Activated CD4-positive, alpha-beta T cell treated with anti-CD3 and anti-CD28 coated beads, Interleukin-10, Interleukin-2, amounts not matched to agents 100 ng/mL and 50 ng/mL, durations not matched to agents 16 hours and 8 hours (primary cell): ENCODE data around the gene COL9A3.

Experiments used
- DNase-seq: peaks from one replicate; pipeline ENCODE4 v3.0.0-alpha.2; 2020

Gene COL9A3

GRCh38 chr20:62825986-62826645, 9.3 kb downstream of the COL9A3 start:
- no peak for DNase-seq

DNA sequence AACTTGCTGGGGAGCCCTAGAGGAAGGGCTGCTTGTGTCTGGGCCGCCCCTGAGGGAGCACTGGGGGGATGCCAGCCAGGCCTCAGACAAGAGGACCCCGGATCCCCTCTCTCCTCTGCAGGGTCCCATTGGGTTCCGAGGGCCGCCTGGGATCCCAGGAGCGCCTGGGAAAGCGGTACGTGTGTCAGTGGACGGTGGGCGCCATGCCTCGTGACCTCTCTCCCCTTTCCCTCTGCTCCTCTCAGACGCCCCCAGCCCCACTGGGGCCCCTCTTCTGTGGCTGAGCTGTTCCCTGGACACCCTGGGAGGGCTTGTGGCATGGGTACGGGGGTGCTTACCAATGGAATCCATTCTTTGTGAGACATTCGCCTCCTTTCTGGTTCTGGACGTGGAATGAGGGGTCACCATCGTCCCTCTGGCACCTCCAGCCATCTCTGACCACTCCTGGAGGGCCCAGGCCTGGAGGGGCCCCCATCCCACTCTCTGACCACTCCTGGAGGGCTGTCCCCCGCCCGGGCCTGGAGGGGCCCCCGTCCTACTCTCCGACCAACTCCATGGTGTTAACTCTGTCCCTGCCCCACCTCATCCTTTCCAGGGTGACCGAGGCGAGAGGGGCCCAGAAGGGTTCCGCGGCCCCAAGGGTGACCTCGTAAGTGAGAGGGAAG, 9.9 kb downstream of the COL9A3 start:
- DNase-seq = no peak

GRCh38 chr20:62827311-62828038, 10.6 kb downstream of the COL9A3 start:
- DNase-seq = no peak

DNA sequence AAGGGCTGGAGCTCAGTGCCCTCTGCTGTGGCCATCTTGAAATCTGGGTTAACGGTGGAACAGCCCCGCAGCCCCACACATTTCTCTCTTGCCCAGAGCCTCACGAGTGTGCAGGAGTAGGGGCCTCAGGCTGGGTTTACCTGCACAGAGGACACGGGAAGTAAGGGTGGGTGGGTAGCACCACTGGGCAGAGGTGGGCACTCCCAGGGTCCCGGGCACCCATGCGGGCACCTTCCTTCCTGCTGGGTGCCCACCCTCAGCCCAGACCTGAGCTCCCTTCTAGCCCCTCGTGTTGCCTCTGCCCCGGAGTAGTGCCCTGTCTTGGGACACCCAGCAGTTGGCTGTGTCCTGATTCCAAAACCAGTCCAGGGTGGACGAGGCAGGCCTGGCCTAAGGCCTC, 11.2 kb downstream of the COL9A3 start:
- no peak for DNase-seq

DNA sequence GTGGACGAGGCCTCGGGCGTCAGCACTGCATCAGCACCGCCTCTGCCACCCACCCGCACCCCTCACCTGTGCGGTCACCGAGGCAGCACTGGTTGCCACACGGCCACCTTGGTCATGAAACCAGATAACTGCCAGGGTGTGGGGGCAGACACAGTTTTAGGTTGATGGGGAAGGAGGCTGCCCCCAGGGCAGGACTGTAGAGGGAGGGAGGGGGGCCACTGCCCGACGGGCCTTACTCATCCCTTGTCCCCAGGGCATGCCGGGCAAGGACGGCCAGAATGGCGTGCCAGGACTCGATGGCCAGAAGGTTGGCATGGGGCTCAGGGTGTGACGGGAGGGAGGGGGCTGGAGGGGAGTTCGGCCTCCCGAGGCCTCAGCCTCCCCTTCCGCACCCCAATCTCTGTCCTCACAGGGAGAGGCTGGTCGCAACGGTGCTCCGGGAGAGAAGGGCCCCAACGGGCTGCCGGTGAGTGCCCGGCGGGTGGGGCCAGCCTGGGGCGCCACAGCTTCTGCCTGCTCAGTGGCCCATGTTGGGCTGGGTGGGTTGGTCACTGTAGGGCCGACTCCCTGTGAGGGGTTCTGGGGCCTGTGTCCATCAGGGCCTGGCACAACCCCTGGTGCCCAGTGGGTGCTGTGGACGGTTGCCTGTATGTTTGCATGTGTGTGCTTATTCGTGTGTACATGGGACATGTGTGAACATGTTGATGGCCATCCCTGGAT, 11.8 kb downstream of the COL9A3 start:
- DNase-seq = no peak

- no peak for DNase-seq
Measured at GRCh38 chr20:62829231-62830230, 12.7 kb downstream of the COL9A3 start.

DNA sequence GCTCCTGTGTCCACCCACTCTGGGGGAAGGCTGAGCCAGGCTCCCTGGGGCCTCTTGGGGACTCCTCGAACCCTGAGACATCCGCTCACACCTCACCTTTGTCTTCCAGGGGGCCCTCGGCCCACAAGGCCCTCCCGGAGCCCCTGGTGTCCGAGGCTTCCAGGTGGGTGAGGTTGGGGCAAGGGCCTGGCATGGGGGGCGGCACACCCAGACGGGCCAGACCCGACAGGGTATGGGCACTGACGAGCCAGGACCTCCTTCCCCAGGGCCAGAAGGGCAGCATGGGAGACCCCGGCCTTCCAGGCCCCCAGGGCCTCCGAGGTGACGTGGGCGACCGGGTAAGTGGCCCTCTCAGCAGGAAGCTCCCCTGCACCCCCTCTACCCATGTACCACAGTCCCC, 13.4 kb downstream of the COL9A3 start:
- DNase-seq = no peak

DNA sequence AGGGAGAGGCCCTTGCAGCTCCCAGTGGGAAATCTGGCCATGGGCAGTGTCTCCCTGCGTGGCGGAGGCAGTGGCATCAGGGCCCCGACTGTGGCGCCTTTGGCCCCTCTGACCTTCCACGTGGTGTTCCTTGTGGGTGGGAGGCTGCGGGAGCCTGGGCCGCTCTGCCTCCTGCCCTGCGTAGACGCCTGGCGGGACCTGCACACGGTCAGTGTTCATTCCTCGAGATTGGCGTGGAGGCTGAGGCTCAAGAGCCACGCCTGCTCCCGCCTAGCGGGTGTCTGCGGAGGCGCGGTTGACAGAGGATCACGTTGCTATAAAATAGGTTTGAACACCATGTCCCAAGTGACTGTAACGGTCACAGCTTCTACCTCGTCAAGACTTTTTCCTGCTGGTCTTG, 14.0 kb downstream of the COL9A3 start:
- DNase-seq = no peak

GRCh38 chr20:62831361-62831788, 14.5 kb downstream of the COL9A3 start:
- no peak for DNase-seq

- DNase-seq = no peak
Measured at GRCh38 chr20:62831854-62832211, 15.0 kb downstream of the COL9A3 start.

DNA sequence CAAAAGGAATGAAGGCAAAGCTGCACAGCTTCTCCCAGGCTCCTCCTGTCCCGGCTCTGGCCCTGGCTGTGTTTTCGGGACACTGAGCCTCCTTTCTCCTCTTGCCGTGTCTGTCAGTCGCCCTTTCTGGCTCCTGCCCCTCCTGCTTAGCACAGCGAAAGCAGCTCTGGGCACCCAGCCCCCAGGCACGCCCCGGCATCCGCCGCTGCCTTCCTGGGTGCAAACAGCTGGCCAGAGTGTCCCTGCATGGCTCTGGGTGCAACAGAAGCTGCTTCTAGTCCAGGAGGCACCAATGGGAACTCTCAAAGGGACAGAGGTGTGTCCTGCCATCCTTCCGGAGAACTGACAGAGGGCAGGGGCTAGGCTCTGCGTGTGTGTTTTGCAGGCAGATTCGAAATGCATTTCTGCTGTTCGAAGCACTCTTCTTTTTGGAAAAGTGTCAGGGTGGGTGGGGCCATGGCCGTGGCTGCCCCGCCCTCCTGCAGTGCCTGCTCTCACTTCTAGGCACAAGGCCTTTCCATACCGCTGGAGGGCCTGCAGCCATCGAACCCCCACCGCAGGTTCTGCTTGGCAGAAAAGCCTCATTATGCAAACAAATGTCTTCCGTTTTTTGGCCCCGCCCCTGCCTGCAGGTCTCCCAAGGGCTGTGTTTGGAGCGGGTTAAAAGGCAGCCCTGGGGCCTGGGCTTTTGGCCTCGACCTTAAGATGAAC, 15.5 kb downstream of the COL9A3 start:
- DNase-seq = no peak

- no peak for DNase-seq
Measured at GRCh38 chr20:62832951-62833391, 16.1 kb downstream of the COL9A3 start.

DNA sequence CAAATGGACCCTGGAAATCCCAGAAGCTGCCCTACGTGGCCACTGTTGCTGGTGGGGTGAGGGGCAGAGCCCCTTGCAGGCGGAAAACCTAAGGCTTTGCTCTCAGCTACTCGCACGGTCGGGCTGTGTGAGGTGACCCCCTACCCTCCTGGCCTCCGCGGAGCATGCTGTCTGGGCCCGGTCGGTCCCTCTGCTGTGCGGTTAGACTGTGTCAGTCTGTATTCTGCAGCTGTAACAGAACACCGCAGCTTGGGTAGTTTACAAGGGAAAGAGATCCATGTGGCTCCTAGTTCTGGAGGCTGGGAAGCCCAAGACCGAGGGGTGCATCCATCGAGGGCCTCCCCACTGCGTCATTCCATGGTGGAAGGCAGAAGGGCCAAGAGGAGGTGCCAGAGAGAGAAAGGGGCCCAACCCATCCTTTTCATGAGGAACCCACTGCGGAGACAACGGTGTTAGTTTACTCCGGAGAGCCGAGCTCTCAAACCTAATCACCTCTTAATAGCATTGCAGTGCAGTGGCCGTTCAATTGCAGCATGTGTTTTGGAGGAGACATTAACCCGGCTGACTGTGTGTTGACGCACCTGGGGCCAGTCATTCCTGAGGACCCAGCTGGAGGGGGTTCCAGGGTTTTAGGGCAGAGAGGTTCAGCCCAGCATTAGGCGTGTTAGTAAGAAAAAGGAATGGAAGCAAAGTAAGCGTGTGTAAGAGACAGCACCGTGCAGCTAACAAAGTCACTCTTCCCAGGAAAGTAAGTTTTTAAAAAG, 18.3 kb downstream of the COL9A3 start:
- no peak for DNase-seq

DNA sequence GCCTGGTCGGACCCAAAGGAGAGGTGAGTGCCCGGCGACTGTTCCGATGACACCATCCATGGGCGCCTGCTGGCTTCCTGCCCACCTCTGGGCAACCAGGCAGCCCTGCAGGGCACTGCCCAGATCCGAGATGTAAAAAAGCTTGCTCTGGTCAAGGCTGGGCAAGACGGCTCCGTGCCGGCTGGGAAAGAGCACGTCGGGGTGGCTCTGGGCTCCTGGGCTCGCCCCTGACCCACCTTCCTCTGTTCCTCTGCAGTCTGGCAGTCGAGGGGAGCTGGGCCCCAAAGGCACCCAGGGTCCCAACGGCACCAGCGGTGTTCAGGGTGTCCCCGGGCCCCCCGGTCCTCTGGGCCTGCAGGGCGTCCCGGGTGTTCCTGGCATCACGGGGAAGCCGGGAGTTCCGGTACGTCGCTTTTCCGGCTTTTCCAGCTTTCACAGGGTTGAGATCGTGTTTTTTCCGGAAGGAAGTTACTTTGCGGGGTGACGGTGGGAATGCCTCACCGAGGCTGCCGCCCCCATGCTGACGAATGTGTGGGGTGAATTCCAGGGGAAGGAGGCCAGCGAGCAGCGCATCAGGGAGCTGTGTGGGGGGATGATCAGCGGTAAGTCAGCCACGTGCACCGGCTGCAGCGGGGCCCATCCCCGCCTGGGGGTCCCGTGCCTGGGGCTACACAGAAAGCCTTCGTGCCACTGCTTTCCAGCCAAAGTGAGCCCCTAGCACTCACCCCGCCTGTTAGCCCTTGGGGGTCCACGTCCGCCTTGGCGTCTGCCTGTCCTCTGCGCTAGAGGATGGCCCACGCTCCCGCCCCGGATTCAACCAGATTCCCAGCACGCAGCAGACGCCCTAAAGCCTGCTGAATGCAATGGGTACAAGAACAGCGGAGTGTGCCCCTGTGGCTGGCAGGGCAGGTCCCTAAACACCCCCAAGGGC, 19.3 kb downstream of the COL9A3 start:
- DNase-seq = no peak

- DNase-seq = no peak
Measured at GRCh38 chr20:62836967-62837490, 20.2 kb downstream of the COL9A3 start.

DNA sequence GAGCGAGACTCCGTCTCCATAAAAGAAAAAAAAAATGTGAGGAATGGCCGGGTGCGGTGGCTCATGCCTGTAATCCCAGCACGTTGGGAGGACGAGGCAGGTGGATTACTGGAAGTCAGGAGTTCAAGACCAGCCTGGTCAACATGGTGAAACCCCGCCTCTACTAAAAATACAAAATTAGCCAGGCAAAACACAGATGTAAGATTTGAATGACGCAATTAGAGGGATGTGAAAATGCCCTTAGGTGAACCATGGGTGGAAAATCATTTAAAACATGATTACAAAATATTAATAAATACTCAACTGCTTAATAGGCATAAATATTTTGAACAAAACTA, 20.9 kb downstream of the COL9A3 start:
- no peak for DNase-seq

- DNase-seq = no peak
Measured at GRCh38 chr20:62838128-62838891, 21.5 kb downstream of the COL9A3 start.

DNA sequence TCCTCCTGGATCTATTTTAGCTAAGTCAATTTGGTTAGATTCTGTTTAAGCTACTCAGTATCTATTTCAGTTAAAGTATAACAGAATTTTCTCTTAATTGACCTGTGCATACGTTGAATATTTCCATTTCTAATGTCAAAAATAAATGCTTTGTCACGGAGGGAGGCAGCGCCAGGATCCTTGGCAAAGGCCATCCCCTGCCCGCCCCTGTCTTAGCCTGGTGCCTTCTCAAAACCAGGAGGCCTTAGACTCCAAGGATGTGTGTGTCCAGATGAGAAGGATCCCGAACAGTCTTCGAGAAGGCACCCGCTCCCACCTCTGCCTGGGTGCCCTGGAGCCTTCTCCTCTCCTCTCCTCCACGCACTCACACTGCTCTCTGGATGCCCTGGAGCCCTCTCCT, 22.4 kb downstream of the COL9A3 start:
- DNase-seq = no peak

GRCh38 chr20:62839816-62840215, 23.0 kb downstream of the COL9A3 start:
- DNase-seq = no peak
